ENCODE measurements around the gene FAAH.

Gene FAAH

GRCh38 chr1:46449223-46450159, 55.4 kb downstream of the FAAH start:
- no peak for DNase-seq (ENCODE audit: low read depth)

- no peak for DNase-seq (ENCODE audit: low read depth)
Observed at GRCh38 chr1:46450160-46450517, 56.0 kb downstream of the FAAH start.

- DNase-seq (ENCODE audit: low read depth) = no peak
Observed at GRCh38 chr1:46451948-46452930, 58.1 kb downstream of the FAAH start.

GRCh38 chr1:46452931-46453325, 58.8 kb downstream of the FAAH start:
- DNase-seq (ENCODE audit: low read depth) = no peak

GRCh38 chr1:46453449-46453848, 59.3 kb downstream of the FAAH start:
- DNase-seq (ENCODE audit: low read depth) = no peak

GRCh38 chr1:46455951-46456350, 61.8 kb downstream of the FAAH start:
- DNase-seq (ENCODE audit: low read depth) = no peak

GRCh38 chr1:46456411-46456963, 62.4 kb downstream of the FAAH start:
- no peak for DNase-seq (ENCODE audit: low read depth)

- DNase-seq (ENCODE audit: low read depth) = no peak
Observed at GRCh38 chr1:46457178-46457577, 63.1 kb downstream of the FAAH start.

- DNase-seq (ENCODE audit: low read depth) = no peak
Observed at GRCh38 chr1:46458190-46458589, 64.1 kb downstream of the FAAH start.

- no peak for DNase-seq (ENCODE audit: low read depth)
Observed at GRCh38 chr1:46458846-46459245, 64.7 kb downstream of the FAAH start.

- no peak for DNase-seq (ENCODE audit: low read depth)
Observed at GRCh38 chr1:46459315-46459714, 65.2 kb downstream of the FAAH start.

- no peak for DNase-seq (ENCODE audit: low read depth)
Observed at GRCh38 chr1:46461017-46461808, 67.1 kb downstream of the FAAH start.

- DNase-seq (ENCODE audit: low read depth) = no peak
Observed at GRCh38 chr1:46461809-46462448, 67.8 kb downstream of the FAAH start.

Measured in stimulated activated CD8-positive, alpha-beta memory T cell treated with anti-CD3 and anti-CD28 coated beads, Interleukin-7, amount 100 ng/mL, for 24 hours (primary cell).